T-helper 1 cell treated with Interleukin-12 subunit alpha and Interleukin-12 subunit beta and Interleukin-4 antibody, amounts not matched to agents 30 μg/mL and 1 μg/mL, for 36 hours (primary cell): ENCODE data around the gene PALM3.

Source experiments
- H3K27ac Mint-ChIP-seq: one replicate; pipeline ENCODE4 v1.8.0; 2021; ENCODE audit warnings: mild to moderate bottlenecking, mixed read lengths
- H3K27me3 Mint-ChIP-seq: one replicate; pipeline ENCODE4 v1.8.0; 2021; ENCODE audit warnings: low read depth, mixed read lengths
- H3K36me3 Mint-ChIP-seq: one replicate; pipeline ENCODE4 v1.8.0; 2021; ENCODE audit warnings: low read depth, mixed read lengths
- H3K4me1 Mint-ChIP-seq: one replicate; pipeline ENCODE4 v1.8.0; 2021; ENCODE audit warnings: low read depth, mixed read lengths
- H3K4me3 Mint-ChIP-seq: one replicate; pipeline ENCODE4 v1.8.0; 2021; ENCODE audit warnings: mild to moderate bottlenecking, moderate library complexity, mixed read lengths
- H3K9me3 Mint-ChIP-seq: one replicate; pipeline ENCODE4 v1.8.0; 2021; ENCODE audit warnings: mixed read lengths

PALM3 gene, protein sequence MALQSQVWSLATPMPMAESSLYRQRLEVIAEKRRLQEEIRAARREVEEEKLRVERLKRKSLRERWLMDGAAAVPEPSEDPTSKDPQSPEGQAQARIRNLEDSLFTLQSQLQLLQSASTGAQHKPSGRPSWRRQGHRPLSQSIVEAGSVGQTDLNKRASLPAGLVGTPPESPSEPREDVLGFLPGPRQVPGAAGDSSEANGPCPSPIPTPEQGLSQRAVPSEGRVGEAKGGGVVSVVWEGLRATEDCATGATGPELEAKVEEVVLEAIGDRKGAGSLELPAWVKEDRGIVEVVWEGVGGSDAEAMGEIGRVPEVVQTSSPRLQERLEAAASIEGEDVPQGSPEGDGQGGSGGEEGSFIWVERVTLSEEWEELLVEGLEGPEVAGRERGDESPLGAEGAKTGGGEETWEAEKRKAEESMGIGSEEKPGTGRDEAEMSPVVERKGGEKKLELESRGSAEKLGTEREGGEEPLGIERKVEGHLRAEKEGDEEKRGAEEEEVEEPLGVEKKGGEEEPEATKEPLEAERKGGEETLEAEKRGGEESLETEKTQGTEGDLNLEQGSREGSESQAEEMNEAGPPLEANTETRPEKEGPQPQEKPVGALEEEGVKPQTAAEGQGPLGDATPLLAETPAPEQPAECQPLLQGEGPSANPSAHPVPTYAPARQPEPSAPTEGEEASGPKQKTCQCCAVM

DNA sequence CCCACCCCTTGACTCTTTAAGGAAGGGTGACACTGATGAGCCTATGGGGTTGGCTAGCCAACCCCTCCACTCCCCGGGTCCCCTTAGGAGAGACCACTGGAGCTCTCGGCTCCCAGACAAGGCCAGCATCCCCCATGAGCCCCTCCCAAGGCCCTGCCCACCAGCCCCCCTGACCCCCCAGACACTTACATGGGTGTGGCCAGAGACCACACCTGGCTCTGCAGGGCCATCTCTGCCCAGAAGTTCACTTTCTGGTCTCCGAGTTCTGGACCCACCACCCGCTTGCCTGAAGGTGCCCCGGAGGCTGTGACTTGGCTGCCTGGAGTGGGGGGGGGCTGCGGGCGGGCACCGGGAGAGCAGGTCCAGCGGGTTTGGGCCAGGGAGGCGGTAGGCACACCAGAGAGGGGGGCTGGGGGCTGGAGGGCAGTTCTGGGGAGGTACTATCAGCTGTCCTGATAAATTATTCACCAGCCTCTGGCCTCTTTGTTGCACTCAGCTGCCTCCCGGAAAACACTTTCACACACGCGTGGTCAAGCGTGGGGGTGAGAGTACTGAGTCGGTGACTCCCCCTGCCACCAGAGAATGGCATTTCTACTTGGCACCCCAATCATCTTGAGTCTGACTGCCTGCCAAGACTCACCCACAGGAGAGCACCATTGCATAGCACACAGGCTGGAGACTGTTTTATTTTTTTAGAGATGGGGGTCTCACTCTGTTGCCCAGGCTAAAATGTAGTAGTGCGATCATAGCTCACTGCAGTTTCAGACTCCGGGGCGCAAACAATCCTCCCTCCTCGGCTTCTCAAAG, at the start of gene PALM3:
Gene PALM3, minus strand, starts transcription at position 326 of the 807 bp plus-strand sequence. Its CDS starts 96 bp downstream, at position 230.
- Mint-ChIP-seq H3K36me3 (no peaks in the 10 kb centered on the region), H3K4me1 (peaks cover 14% of the 10 kb centered on the region), H3K27me3 (peaks cover 46% of the 10 kb centered on the region), H3K9me3 (no peaks in the 10 kb centered on the region), H3K27ac (no peak within 1 kb of the TSS), H3K4me3 (no peak within 1 kb of the TSS)

- peaks cover 15% of the 10 kb centered on the region for H3K4me1 Mint-ChIP-seq
- peaks cover 3% of the 10 kb centered on the region for H3K36me3 Mint-ChIP-seq
- no peaks in the 10 kb centered on the region for H3K27me3 Mint-ChIP-seq
- H3K4me3 Mint-ChIP-seq, result no peak overlapping the region
- H3K27ac Mint-ChIP-seq, result no peak overlapping the region
- H3K9me3 Mint-ChIP-seq, result no peaks in the 10 kb centered on the region
Measured at GRCh38 chr19:14111486-14111885, 49.6 kb upstream of the PALM3 start.

- Mint-ChIP-seq H3K27ac (no peak overlapping the region), H3K27me3 (no peaks in the 10 kb centered on the region), H3K4me3 (no peak overlapping the region), H3K9me3 (no peaks in the 10 kb centered on the region), H3K4me1 (peaks cover 6% of the 10 kb centered on the region), H3K36me3 (peaks cover 3% of the 10 kb centered on the region)
Measured at GRCh38 chr19:14110650-14111049, 48.8 kb upstream of the PALM3 start.

DNA sequence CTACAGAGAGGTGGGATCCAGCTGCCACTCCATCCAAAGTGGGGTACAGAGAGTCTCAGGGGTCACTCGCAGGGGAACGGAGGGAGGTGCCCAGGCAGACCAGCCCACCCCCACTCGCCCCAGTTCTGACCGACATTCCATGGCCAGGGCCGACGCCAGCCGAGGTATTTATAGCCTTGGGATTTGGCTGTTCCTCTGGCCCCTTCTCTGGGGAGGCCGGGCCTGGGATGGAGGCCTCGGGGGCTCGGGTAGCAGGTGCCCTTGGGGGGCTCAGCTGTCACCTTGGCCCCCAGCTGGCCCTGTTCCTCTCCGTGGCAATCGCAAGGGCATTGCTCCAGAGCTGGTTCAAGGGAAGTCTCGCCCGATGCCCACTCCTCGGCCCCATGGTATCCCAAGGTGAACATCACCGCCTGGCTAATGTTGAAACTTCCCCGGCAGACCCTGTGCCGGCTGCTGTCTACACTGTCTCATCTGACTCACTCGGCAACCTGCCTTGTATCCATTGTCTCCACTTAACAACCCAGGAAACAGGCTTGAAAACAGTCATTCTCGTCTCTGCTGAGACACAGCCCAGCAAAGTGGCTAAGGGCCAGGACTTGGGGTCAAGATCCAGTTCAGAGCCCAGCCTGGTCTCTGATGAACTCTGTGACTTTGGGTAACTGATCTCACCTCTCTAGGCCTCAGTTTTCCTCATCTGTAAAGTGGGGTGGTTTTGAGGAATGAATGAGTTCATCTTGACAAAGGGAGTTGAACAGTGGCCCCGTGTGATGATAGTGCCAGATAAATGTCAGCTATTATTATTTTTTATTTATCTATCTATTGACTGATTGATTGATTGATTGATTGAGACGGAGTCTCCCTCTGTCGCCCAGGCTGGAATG, 45.9 kb upstream of the PALM3 start:
- Mint-ChIP-seq H3K27ac (no peak overlapping the region), H3K4me1 (no peaks in the 10 kb centered on the region), H3K27me3 (no peaks in the 10 kb centered on the region), H3K36me3 (peaks cover 6% of the 10 kb centered on the region), H3K9me3 (no peaks in the 10 kb centered on the region), H3K4me3 (no peak overlapping the region)

GRCh38 chr19:14106840-14107239, 45.0 kb upstream of the PALM3 start:
- Mint-ChIP-seq H3K4me1 (no peaks in the 10 kb centered on the region), H3K4me3 (no peak overlapping the region), H3K36me3 (peaks cover 6% of the 10 kb centered on the region), H3K27me3 (no peaks in the 10 kb centered on the region), H3K9me3 (no peaks in the 10 kb centered on the region), H3K27ac (no peak overlapping the region)

DNA sequence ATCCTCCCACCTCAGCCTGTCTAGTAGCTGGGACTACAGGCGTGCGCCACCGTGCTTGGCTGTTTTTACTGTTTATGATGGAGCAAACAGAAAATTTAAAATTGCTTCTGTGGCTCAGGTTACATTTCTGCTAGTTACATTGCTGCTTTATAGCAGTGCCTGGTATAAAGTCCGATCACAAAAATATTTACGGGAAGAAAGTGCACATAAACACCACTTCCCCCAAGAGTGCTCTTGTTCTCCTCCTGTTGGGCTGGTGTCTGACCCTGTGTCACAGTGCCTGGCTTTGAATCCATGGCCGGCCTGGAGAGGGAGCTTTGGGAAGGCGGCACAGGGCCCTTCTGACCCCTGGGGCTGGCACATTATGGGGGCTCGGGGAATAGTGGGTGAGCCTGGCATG, 43.8 kb upstream of the PALM3 start:
- Mint-ChIP-seq H3K4me3 (no peak overlapping the region), H3K27me3 (no peaks in the 10 kb centered on the region), H3K27ac (no peak overlapping the region), H3K9me3 (no peaks in the 10 kb centered on the region), H3K36me3 (peaks cover 10% of the 10 kb centered on the region), H3K4me1 (no peaks in the 10 kb centered on the region)

DNA sequence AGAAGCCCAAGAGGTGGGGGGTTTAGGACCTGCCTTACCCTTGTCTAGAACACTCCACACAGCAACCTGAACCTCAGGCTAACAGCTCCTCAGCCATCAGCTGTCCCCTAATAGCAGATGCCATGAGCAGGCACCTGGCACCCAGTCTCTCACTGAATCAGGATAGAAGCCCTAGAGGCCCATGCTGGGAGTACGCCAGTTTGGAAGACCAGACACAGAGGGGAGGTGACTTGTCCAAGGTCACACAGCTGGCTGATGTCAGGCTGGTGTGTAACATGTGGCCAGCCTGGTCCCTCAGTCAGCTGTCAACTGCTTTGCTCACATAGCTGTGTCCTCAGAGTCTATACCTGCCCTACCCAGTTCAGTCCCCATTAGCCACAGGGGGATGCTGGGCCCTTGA, 41.4 kb upstream of the PALM3 start:
- H3K9me3 Mint-ChIP-seq, result no peaks in the 10 kb centered on the region
- H3K27ac Mint-ChIP-seq, result no peak overlapping the region
- H3K27me3 Mint-ChIP-seq, result no peaks in the 10 kb centered on the region
- H3K36me3 Mint-ChIP-seq, result peaks cover 10% of the 10 kb centered on the region
- no peak overlapping the region for H3K4me3 Mint-ChIP-seq
- no peaks in the 10 kb centered on the region for H3K4me1 Mint-ChIP-seq

DNA sequence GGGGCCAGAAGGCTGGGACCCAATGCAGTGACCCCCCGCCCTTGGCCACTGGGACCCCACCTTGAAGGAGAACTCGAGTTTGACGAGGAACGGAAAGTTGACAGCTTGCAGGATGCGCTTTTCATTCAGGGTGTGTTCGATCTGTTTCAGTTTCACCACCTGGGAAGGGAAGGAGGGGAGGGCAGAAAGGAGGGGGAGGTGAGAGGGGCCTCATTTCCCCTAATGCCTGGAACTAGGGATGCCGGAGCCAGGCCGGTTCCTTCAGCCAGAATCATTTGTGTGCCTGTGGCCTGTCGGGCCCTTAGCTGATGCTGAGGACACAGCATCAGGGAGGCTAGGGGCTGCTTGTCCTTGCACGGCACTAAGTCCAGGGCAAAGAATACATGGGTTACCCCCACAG, 40.9 kb upstream of the PALM3 start:
- Mint-ChIP-seq H3K4me3 (no peak overlapping the region), H3K27me3 (no peaks in the 10 kb centered on the region), H3K27ac (no peak overlapping the region), H3K9me3 (no peaks in the 10 kb centered on the region), H3K4me1 (no peaks in the 10 kb centered on the region), H3K36me3 (peaks cover 10% of the 10 kb centered on the region)

GRCh38 chr19:14102102-14102696, 40.3 kb upstream of the PALM3 start:
- Mint-ChIP-seq H3K27me3 (no peaks in the 10 kb centered on the region), H3K27ac (no peak overlapping the region), H3K9me3 (no peaks in the 10 kb centered on the region), H3K4me1 (no peaks in the 10 kb centered on the region), H3K36me3 (peaks cover 10% of the 10 kb centered on the region), H3K4me3 (no peak overlapping the region)

- Mint-ChIP-seq H3K4me1 (no peaks in the 10 kb centered on the region), H3K36me3 (peaks cover 13% of the 10 kb centered on the region), H3K9me3 (no peaks in the 10 kb centered on the region)
Measured at GRCh38 chr19:14101003-14101545, 39.2 kb upstream of the PALM3 start.

DNA sequence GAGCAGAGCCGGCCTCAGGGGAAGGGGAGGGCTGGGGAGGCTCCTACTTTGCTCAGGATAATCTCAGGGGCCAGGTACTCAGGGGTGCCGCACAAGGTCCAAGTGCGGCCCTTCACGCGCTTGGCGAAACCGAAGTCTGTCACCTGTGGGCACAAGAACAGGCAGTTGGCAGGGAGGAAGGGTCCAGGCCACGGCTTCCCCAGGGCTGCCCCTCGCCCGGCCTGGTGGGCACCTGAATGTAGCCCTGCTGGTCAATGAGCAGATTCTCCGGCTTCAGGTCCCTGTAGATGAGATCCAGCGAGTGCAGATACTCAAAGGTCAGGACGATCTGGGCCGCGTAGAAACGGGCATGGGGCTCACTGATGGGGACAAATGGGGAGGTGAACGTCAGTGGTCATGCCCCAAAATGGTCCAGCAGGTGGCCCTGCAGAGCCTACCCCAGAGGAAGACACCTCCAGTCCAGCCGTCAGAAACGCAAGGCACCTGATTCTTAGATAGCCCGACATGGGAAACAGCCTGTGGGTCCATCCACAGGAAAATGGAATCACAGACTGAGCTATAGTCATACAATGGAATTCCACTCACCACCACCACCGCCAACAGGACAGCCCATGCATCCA, 35.8 kb upstream of the PALM3 start:
- no peak overlapping the region for H3K27ac Mint-ChIP-seq
- peaks cover 8% of the 10 kb centered on the region for H3K9me3 Mint-ChIP-seq
- H3K36me3 Mint-ChIP-seq, result peaks cover 12% of the 10 kb centered on the region
- no peaks in the 10 kb centered on the region for H3K27me3 Mint-ChIP-seq
- H3K4me1 Mint-ChIP-seq, result no peaks in the 10 kb centered on the region
- H3K4me3 Mint-ChIP-seq, result no peak overlapping the region

More at GRCh38 chr19:14101003-14101545, 39.2 kb upstream of the PALM3 start:
- no peak overlapping the region for H3K27ac Mint-ChIP-seq
- H3K4me3 Mint-ChIP-seq, result no peak overlapping the region
- no peaks in the 10 kb centered on the region for H3K27me3 Mint-ChIP-seq

DNA sequence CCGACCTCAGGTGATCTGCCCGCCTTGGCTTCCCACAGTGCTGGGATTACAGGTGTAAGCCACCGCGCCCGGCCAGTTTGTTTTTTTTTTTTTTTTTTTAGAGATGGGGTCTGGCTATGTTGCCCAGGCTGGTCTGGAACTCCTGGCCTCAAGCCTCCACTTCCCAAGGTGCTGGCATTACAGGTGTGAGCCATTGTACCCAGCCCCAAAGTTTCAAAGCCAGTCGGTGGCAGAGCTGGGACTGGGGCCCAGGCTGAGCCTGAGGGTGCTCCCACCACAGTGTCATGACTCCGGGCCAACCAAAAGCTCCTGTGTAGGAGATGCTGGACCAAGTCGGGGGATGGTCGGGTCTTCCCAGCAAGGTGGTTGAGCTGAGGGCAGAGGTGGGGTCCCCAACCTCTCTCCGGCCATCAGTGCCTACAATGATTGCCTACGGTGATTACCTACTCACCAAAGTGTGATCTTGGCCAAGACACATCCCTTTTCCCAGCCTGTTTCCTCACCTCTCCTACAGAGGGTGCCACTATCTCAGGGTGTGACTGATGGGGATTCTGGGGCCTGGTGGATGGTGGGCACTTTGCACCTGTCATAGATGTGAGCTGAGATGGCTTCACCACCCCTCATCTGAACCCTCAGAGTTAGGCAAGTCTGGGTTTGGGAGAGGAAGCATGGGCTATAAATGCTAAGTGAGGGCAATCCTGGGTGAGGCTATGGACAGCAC, 34.6 kb upstream of the PALM3 start:
- Mint-ChIP-seq H3K27me3 (no peaks in the 10 kb centered on the region), H3K4me3 (no peak overlapping the region), H3K4me1 (peaks cover 7% of the 10 kb centered on the region), H3K27ac (no peak overlapping the region), H3K9me3 (peaks cover 8% of the 10 kb centered on the region), H3K36me3 (peaks cover 12% of the 10 kb centered on the region)
